Gastrocnemius medialis (tissue), 4 donors: ENCODE measurements around the gene DCTN3.

Source experiments
- CTCF ChIP-seq, 5 experiments: fragments of 450-650 bp in 3 of 5; fragments of 200-600 bp in 2 of 5; sonication (generic) in 2 of 5; IDR thresholded peaks in 4 of 5; conservative IDR thresholded peaks in 1 of 5; 1 replicate in 4 of 5; 2 replicates in 1 of 5; pipeline ENCODE4 v1.5.1; 2016 to 2019; ENCODE audit warnings: antibody characterized with exemption in 5 of 5, mild to moderate bottlenecking in 3 of 5, moderate library complexity in 3 of 5
- POLR2A ChIP-seq, 2 donors: fragments of 450-650 bp; IDR thresholded peaks; one replicate each; pipeline ENCODE4 v1.6.1; 2017; ENCODE audit warnings: antibody characterized with exemption in 2 of 2, mild to moderate bottlenecking in 2 of 2, moderate library complexity in 2 of 2

- TF ChIP-seq CTCF (IDR thresholded peaks at IDR 0.05 in 4 of 5, conservative IDR thresholded peaks at IDR 0.05 in 1 of 5) (no peak), POLR2A (IDR thresholded peaks at IDR 0.05) (no peak)
Observed at GRCh38 chr9:34571481-34571810, 48.8 kb downstream of the DCTN3 start.
